ENCODE results near the gene PTPRD.

DNA sequence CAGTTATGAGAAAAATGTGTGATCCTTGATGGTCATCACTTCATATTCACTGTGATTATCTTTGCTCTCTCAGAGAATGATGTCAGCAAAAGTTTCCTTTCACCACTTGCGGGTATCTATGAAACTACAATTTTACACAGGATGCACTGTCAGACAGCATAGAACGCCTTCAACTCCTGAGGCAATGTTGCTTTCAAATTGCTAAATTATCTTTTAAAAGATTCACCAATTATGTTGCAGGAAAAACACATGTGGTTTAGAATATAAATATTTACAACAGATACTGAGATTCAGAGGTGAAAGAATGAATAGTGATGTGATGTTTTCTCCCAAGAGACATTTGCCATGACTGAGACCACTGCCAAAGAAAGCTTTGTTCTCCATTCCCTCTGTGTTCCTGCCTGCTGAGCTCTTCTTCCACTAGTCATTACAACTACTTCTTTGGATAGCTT lies 1933.4 kb downstream of the PTPRD start:
- TF ChIP-seq POLR2A (IDR thresholded peaks at IDR 0.05; ENCODE audit: borderline replicate concordance, extremely low read depth, insufficient read depth, insufficient read length) (no peak), ZNF274 (IDR thresholded peaks at IDR 0.05; ENCODE audit: low read depth, low read length) (no peak), POLR2AphosphoS5 (IDR thresholded peaks at IDR 0.05; ENCODE audit: low read depth, low read length) (no peak), CEBPB (IDR thresholded peaks at IDR 0.05; ENCODE audit: low read depth) (no peak)
